HG03097 (cell line): Measurements from ENCODE around the gene HMGCLL1.

ENCODE experiments used
- ATAC-seq: cut with Tn5 transposase; IDR thresholded peaks from one replicate; pipeline ENCODE4 v1.9.1; 2021; ENCODE audit not compliant: unreplicated experiment, low FRiP score

The HMGCLL1 gene

DNA sequence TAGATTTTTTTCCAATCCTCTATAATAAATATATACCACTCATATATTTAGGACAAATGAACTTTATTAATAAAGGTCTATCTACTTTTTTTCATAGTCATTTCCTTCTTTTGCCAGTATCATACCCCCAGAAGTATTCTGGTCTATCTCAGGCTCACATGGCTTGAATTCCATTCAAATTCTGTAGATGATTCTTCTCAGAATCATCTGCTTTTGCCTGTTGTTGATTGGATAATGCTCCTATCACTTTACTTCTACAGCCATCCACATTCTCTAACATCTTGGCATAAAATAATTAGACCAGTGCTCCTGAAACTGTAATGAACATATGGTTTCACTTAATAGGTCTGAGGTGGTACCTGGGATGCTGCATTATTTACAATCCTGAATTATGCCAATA is 130.5 kb downstream of the HMGCLL1 start:
- no peak for ATAC-seq

DNA sequence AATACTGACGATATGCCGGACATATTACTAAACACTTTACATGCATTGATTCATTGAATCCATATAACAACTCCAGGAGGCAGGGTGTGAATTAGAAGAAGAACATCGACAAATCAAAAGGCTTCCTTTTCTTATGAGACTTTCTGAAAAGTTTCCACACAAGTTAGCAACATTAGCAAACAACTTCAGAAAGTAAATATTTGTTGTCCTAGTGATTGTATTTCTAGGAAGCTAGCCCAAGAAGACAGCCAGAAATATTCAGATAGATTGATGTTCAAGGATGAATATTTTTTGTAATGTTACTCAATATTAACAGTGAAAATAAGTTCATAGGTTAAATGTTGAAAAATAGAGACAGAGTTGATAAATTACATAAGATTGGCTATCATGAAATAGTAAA is 131.1 kb downstream of the HMGCLL1 start:
- no peak for ATAC-seq

DNA sequence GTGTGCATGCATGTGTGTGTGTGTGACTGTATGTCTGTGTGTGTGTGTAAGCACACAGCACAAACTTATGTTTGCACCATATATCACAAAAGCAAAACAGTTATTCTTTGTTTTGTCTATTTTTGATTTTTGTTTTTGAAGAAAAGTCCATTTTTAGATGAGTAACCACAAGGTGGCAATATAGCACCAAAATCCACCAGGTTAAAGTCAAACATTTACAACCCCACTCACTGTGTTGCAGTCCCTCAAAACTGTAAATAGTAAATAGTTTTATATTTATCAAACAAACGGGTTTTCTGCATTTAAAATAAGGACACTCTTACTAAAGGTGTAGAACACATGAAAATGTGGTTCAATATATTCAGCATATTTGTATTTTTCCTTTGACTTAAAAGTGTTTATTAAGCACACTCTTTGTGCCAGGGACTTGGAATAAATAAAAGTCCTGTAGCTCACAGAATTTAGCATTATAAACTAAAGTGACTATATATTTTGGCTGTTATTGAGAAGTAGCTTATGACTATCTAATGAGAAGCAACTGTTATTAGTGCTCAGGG is 133.3 kb downstream of the HMGCLL1 start:
- ATAC-seq = no peak

DNA sequence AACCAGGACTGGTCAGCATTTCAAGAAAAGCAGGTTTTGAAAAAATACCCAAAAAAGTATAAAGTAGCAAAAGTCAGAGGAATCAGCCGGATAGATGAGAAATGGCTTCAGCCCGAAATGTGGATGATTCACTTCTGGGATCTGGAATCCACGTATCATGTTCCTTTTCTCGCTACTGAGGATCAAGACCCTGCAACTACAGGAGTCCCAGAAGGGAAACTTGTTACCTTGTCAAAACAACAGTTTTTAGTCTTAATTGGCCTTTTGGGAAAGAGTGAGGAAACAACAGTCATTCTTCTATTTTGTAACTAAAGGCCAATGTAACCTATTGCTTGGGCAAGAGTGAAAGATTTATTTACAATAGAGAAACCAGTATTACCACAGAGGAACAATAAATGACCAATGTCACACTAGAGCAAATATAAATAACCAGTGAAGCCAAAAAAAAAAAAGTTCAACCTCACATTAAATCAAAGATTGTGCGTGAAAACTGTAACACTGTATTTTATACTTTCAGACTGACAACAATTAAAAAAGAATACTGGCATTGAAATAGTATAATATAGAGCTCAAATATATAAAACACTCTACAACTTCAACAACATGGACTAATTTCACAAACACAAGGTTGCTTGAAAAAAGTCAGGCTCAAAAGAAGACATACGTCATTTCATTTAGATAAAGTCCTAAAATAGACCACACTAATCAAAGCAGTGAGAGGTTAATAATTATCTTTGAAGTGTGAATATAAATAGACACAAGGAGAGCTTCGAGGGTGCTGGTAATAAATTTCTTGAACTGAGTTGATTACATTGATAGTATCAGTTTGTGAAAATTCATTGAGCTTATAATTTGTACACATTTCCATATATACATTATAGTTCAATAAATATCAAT is 135.5 kb downstream of the HMGCLL1 start:
- ATAC-seq = no peak

DNA sequence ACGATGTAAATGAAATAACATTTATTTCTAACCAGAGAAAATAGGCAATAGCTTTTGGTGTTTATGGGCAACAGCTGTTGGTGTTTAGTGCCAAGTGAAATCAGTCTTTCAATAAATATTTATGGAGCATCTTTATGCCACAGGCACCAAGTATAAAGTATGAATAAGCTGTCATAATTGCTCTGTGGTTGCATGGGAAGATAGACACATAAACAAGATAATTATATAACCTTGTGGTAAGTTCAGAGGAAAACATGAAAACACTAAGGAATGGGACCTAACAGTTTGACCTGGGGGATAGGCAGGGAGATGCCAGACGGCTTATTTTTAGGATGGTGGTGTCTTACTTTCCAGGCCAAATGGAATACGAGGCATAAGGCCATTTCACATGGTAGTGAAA is 140.8 kb downstream of the HMGCLL1 start:
- ATAC-seq = no peak

DNA sequence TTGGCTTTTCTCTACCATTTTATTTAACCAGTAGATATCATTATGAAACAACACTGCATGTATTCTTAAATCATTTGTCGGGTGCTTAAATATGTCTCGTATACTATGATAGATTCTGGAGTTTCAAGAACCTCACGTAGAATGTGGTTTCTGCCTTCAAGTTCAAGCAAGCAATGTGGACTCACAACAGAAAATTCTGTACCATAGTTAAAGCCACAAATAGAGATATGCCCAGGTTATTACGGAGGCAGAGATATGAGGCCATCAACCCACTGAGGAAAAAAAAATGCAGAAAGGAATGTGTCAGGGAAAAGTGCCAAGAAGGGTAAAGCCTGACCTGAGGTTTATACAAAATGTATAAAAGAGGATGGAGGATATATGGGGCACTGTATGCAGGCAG is 141.9 kb downstream of the HMGCLL1 start:
- no peak for ATAC-seq

DNA sequence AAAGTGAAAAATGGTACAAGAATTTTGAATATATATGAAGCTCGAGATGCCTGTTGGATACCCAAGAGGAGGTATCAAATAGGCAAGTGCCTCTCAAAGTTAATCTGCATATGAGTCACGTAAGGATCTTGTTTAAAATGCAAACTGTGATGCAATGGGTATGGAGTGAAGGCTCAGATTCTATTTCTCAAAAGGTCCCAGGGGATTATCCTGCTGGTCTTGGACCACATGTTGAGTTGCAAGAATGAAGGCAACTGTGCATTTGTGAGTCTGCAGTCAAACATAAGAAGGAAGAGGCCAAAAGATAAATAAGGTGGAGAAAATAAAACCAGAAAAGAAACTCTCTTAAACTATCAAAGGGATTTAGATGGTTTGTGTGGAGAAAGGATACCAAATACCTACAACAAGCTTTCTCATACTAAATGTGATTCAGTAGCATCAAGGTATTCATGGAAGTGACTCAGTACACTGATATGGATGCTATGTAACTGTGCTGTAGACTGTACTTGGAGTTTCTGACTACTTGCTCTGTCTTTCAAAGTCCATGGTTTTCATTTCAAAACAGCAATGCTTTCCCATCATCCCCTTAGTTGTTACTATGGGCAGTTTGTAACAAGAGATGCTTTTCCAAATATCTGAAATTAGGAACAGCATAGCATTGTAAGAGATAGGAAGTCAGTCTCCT is 145.4 kb downstream of the HMGCLL1 start:
- no peak for ATAC-seq

DNA sequence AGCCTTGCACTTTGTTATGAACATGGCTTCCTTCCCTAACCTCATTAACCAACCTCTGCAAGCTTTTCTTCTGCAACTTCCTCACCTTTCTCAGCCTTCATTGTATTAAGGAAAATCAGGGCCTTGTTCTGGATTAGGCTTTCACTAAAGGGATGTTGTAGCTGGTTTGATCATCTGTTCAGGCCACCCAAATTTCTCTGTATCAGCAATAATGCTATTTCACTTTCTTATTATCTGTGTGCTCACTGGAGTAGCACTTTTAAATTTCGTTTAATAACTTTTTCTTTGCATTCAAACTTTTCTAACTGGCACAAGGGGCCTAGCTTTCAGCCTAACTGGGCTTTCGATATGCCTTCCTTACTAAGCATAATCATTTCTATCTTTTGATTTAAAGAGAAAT is 155.1 kb downstream of the HMGCLL1 start:
- ATAC-seq = no peak

DNA sequence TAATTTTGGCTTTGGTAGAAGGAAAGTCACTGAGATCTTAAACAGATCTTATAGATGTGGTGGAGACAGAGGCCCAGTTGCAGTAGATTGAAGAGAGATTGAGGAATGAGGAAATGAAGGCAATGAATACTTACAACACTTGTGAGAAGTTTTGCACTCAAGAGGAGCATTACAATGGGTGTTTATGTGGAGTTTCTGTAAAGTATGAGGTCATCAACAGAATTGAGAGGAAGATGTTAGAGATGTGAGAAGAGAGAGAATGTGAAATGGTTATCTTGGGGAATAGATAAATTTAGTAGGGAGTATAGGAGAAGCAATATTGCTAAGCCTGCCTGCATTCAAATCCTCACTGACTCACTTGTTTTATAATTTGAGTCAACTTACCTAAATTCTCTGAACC is 168.3 kb downstream of the HMGCLL1 start:
- ATAC-seq = no peak

DNA sequence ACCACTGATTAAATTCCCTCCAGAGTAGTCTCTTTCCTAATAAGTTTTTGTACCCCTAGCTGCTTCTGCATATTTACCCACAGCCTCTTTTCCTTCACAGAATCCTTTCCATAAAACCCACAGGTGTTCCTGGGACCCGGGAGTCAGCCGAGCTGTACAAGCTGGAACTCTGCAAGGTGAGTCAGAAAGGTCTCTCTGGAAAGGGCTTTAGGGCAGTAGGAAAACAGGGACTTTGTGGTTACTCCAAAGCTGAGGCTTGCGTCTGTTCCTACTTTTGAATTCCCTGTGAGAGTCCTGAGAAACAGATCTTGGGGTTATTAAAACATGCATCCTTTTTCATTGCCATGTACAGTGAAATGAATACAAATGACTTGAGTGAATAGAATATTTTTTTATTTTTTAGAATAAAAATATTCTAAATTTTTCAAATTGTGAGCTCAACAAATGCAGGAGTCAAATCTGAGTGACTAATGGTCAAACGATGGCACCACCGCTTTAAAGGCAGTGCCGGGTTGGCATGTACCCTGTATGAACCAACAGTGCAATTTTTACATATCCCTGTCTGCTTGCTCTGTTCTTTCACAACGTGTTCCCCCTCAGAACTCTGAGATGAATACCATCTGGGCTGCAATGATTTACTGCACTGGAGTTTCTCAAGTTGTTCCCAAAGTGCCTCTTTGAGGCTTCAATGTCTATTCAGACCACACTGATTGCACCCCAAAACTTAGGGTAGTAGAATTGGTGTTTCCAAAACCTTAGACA is 173.3 kb downstream of the HMGCLL1 start:
- no peak for ATAC-seq

DNA sequence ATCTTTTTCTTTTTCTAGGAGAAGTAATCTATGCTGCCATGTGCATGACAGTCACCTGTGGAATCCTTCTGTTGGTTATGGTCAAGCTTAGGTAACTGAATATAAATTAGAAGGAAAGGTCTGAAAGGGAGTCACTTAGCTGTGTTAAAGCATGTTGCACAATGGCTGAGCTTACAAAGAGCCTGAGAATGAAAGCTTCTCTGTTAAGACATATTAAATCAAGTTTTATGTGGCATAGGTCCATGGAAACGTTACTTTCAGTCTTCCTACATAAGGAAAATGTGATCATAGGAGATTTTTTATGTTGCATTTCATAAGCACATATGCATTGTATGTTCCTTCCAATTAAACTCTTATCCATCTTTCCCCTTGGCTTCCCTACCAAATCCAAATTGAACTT is 179.6 kb downstream of the HMGCLL1 start:
- ATAC-seq = no peak

DNA sequence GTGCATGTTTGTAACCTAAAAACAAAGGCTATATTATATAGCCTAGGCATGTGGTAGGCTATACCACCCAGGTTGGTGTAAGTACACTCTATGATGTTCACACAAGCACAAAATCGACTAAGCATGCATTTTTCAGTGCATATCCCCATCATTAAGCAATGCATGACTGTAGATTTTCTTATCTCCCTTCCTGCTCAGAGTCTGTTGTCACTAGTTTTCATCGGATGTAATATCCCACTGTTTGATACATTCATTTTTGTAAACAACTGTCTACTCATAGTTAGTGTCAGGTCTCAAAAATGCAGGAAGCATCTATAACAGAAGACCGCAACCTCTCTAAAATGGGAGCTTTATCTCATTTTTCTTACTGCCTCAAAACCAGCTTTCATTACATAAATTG is 181.0 kb downstream of the HMGCLL1 start:
- no peak for ATAC-seq

DNA sequence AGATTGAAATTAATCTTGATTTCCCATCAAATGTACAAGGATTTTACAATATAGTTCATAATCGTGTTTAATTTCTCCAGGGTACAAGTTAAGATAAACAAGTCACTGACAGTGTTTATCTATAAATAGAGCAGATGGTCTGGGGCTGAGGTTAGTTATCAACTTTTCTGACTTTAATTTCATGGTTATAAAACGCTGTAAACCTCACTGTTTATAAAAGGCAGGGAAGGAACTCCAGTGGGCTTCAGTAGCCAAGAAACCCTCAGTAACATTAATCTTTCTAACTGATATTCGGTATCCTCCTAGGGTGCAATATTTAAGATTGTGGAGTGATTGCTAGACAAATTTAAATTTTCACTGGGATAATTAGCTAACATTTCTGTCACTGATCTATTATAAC is 183.1 kb downstream of the HMGCLL1 start:
- no peak for ATAC-seq

DNA sequence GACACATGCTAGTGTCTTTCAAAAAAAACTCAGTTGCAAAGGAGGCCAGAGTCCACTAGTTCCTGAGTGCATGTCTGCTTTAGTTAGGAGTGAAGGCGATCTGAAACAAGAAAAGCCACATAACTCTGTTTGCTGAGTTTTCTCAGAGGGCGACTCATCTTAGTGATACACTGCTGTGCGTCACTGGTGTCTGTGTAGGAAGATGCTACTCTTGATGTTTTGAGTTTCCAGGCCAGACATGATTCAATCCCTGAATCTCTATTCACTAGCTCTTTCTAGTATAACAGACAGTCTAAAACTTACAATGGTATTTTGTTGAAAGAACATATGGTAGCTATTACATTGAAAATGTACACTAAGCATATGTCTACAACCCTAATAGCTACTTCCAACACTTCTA is 190.8 kb downstream of the HMGCLL1 start:
- no peak for ATAC-seq
